ENCODE data around the gene TXNRD1. TPM values are rescaled to one million over a fixed set of nuclear protein-coding genes. Genes with fewer than 3 reads are reported as not detected.
"Not testable (repeated sequence)": the region's sequence is repeated elsewhere in the genome, so short reads cannot be mapped to it uniquely, and the experiment has no call there.

The TXNRD1 gene
- total RNA-seq, 1 experiment from 2014 or later, result 180 TPM

DNA sequence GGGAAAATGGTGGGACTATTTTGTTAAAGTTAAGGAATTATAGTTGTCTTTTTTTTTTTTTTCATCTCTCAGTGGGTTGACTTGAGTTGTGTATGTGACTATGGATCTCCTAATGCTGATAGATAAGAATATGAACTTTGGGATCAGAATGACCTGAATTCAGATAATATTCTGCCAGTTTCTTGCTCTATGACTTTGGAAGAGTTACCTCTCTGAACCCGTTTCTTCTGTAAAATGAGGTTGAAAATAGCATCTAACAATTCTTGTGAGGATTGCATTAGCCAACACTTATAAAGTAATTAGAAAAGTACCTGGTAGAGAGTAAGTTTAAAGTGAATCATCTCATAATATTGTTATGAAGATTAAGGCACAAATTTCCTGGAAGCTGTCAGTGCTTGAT, 106.4 kb downstream of the TXNRD1 start:
- no peaks in the 10 kb centered on the region; the same call in 1 of the 2 replicates for H3K27me3 ChIP-seq (ENCODE audit: control insufficient read depth, insufficient read depth, low read length)
- no peak overlapping the region for H3K4me3 ChIP-seq (ENCODE audit: insufficient read depth, low read depth, low read length)
- DNase-seq, result no peak
- H3K36me3 ChIP-seq (replicated peaks; ENCODE audit: control insufficient read depth, insufficient read depth, low read length), result peaks cover 34% of the 10 kb centered on the region

DNA sequence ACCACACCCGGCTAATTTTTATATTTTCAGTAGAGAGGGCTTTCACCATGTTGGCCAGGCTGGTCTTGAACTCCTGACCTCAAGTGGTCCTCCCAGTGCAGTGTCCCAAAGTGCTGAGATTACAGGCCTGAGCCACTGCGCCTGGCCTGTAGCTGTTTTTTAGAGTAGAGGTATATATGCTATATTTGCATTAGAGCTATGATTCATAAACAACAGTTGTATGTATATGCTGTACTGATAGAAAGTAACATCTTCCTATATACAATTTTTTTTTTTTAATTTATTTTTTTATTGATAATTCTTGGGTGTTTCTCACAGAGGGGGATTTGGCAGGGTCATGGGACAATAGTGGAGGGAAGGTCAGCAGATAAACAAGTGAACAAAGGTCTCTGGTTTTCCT, 107.0 kb downstream of the TXNRD1 start:
- H3K27me3 ChIP-seq (ENCODE audit: control insufficient read depth, insufficient read depth, low read length); H3K4me3 ChIP-seq (ENCODE audit: insufficient read depth, low read depth, low read length); DNase-seq: not testable (repeated sequence)
- peaks cover 32% of the 10 kb centered on the region for H3K36me3 ChIP-seq (replicated peaks; ENCODE audit: control insufficient read depth, insufficient read depth, low read length)

DNA sequence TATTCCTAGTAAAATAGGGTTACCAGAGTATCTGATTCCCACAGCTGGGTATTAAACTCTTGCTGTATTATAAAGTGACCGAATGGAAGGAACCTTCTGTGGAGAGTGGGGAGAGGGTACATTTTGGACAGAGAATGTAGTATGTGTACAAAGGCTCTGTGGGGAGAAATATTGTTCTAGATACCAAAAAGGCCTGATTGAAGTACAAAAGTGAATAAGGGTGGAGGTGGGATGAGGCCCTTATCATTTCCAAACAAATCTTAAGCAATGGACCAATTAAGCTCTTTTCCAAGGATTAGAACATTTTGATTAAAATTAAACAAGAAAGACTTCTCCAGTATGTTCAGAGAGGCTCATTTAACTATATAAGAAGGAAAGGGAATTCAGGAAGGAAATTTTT, 108.3 kb downstream of the TXNRD1 start:
- peaks cover 32% of the 10 kb centered on the region for H3K36me3 ChIP-seq (replicated peaks; ENCODE audit: control insufficient read depth, insufficient read depth, low read length)
- H3K27me3 ChIP-seq (ENCODE audit: control insufficient read depth, insufficient read depth, low read length), result no peaks in the 10 kb centered on the region; the same call in 1 of the 2 replicates
- H3K4me3 ChIP-seq (ENCODE audit: insufficient read depth, low read depth, low read length), result no peak overlapping the region
- DNase-seq, result no peak

DNA sequence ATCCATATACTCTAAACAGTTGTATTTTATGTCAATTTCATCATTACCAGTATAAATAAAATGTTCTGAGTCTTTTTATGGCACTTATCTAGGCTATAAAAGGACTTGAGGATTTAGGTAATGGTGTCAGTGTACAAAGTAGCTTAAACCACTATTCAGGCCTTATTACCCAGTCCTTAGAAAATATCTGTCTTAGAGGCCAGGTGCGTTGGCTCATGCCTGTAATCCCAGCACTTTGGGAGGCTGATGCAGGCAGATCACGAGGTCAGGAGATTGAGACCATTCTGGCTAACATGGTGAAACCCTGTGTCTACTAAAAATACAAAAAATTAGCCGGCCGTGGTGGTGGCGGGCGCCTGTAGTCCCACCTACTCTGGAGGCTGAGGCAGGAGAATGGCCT, 112.7 kb downstream of the TXNRD1 start:
- not testable (repeated sequence) for DNase-seq; H3K27me3 ChIP-seq (ENCODE audit: control insufficient read depth, insufficient read depth, low read length); H3K4me3 ChIP-seq (ENCODE audit: insufficient read depth, low read depth, low read length)
- peaks cover 19% of the 10 kb centered on the region for H3K36me3 ChIP-seq (replicated peaks; ENCODE audit: control insufficient read depth, insufficient read depth, low read length)

DNA sequence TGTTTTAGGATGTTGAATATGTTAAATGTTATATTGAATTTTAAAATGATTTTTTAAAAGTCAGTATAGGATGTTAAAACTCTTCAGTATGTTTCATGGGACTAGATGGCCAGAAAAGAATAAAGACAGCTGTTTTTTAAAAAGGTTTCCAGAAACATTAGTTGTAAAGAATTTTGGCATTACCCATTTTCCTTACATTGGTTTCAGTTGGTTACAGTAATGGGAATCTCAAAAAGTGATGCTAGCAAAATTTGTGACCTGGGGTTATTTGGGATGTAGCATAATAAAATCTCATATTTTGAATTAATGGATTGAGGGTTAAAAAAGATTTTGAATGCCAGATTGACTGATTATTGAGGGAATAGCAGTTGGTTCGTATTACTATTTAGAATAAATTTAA, 113.2 kb downstream of the TXNRD1 start:
- Histone ChIP-seq H3K4me3 (ENCODE audit: insufficient read depth, low read depth, low read length) (no peak overlapping the region), H3K27me3 (ENCODE audit: control insufficient read depth, insufficient read depth, low read length) (no peaks in the 10 kb centered on the region; the same call in 1 of the 2 replicates), H3K36me3 (replicated peaks; ENCODE audit: control insufficient read depth, insufficient read depth, low read length) (peaks cover 22% of the 10 kb centered on the region)
- DNase-seq, result no peak

DNA sequence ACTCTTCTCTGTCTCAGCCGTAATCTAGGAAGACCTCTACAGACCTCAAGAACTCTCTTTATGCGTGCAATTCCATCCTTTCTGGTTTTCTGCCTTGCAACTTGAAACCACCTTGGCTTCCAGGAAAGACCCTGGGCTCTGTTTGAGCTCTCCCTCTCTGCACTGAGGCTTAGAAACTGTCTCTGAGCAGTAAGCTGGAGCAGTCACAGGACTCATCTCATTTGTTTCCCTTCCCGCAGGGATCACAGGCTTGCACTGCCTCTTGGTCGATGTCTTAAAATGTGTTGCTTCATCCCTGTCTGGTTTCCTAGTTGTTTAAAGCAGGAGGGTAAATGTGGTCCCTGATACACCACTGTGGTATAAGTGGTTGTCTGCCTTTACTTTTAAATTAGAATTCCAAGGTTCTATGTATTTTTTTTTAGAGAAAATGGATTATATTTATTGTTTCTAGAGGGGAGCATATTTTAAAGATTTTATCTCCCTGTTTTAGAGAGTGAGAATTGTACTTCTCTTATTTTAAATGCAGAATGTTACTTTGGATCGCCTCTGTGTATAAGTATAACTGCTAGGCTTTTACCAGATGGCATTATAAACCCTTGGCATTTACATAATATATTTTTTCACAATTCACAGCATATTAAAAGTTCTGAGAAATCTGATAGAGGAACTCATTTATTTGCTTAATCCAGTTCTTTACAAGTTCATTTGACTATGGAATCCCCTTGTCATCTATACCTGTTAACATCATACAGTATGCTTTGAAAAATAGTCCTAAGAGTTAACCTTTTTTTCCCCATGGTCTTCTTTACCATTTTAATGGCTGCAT, 114.3 kb downstream of the TXNRD1 start:
- no peak for DNase-seq
- Histone ChIP-seq H3K4me3 (ENCODE audit: insufficient read depth, low read depth, low read length) (no peak overlapping the region), H3K27me3 (ENCODE audit: control insufficient read depth, insufficient read depth, low read length) (no peaks in the 10 kb centered on the region; the same call in 1 of the 2 replicates), H3K36me3 (replicated peaks; ENCODE audit: control insufficient read depth, insufficient read depth, low read length) (peaks cover 27% of the 10 kb centered on the region)

DNA sequence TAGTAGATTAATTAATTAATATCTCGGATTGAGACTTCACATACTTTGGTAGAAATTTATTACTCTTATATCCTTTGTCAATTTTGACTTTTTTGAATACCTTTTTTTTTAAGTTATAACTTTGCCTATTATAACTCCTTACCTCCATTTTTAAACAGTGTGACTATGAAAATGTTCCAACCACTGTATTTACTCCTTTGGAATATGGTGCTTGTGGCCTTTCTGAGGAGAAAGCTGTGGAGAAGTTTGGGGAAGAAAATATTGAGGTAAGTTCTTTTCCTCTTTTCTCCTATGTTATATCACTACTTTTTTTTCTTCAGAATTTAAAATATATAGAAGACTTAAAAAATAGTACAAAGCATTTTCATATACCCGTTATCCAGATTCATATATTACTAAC, 115.8 kb downstream of the TXNRD1 start:
- Histone ChIP-seq H3K36me3 (replicated peaks; ENCODE audit: control insufficient read depth, insufficient read depth, low read length) (peaks cover 25% of the 10 kb centered on the region), H3K27me3 (ENCODE audit: control insufficient read depth, insufficient read depth, low read length) (no peaks in the 10 kb centered on the region), H3K4me3 (ENCODE audit: insufficient read depth, low read depth, low read length) (no peak overlapping the region)
- no peak for DNase-seq

DNA sequence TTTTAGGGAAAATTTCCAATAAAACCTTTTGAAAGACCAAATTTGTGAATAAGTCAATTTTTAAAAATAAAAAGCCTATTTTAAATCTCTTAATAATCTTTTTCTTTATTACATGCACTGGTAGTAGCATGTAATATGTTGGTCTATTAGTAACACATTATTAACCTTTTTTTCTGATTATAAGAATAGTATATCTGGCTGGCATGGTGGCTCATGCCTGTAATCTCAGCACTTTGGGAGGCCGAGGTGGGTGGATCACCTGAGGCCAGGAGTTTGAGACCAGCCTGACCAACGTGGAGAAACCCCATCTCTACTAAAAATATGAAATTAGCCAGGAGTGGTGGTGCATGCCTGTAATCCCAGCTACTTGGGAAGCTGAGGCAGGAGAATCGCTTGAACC, 116.7 kb downstream of the TXNRD1 start:
- H3K27me3 ChIP-seq (ENCODE audit: control insufficient read depth, insufficient read depth, low read length); DNase-seq; H3K4me3 ChIP-seq (ENCODE audit: insufficient read depth, low read depth, low read length): not testable (repeated sequence)
- H3K36me3 ChIP-seq (replicated peaks; ENCODE audit: control insufficient read depth, insufficient read depth, low read length), result peaks cover 29% of the 10 kb centered on the region

DNA sequence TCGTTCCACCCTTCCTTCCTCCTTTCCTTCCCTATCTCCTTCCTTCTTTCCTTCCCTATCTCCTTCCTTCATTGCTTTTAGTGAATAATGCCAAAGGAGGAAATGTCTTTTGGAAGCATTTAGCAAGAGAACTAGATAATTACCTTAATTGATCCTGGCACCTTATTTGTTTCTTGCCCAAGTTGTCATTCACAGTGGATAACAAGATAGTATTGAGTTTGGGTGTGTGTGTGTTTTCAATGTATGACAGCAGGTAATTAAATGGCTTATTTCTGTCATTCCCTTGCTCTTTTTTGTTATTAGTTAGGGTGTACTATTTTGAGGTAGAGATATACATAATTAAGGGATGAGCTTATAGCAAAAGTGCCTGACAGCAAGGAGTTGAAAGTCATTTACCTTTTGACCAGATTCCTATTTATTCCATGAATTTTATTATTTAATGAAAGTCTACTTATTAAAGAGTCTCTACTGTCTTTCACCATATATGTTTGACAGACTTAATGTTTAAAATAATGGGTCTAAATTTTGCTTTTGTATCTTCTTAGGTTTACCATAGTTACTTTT, 118.2 kb downstream of the TXNRD1 start:
- peaks cover 23% of the 10 kb centered on the region for H3K36me3 ChIP-seq (replicated peaks; ENCODE audit: control insufficient read depth, insufficient read depth, low read length)
- no peak overlapping the region for H3K4me3 ChIP-seq (ENCODE audit: insufficient read depth, low read depth, low read length)
- H3K27me3 ChIP-seq (ENCODE audit: control insufficient read depth, insufficient read depth, low read length), result no peaks in the 10 kb centered on the region
- DNase-seq, result no peak

DNA sequence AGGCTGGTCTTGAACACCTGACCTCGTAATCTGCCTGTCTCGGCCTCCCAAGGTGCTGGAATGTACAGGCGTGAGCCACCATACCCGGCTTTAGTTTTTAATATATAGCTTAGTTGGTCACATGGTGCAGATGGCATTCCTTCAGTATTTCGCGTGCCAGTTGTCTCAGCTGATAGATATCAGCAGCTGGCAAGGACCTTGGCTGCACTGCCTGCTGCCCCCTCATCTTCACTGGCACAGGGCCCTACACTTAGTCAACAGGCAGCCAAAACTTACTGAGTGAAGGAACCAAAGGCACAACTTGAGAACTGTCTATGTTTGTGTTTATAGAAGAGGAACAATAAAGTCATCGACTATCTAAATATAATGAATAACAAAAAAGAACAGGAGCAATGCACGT, 119.0 kb downstream of the TXNRD1 start:
- Histone ChIP-seq H3K27me3 (ENCODE audit: control insufficient read depth, insufficient read depth, low read length) (no peaks in the 10 kb centered on the region), H3K4me3 (ENCODE audit: insufficient read depth, low read depth, low read length) (no peak overlapping the region), H3K36me3 (replicated peaks; ENCODE audit: control insufficient read depth, insufficient read depth, low read length) (peaks cover 22% of the 10 kb centered on the region)
- no peak for DNase-seq

DNA sequence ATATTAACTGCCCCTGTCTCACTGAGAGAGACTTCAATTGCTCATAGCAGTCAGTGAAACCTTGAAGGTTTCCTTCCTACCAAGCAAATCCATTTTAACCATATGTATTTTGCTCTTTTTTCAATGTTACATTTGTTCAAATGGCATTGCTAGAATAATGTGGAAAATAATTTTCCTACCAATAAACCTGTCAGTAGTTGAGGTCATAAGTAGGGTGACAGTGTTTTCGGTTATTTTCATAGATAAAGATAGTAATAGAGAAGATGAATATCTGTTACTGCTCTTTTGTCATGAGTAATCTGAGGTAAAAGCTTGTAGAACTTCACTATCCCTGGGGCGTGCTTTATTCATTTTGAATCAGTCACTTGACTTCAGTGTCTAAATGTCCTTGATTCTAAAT, 120.5 kb downstream of the TXNRD1 start:
- no peak for DNase-seq
- peaks cover 27% of the 10 kb centered on the region for H3K36me3 ChIP-seq (replicated peaks; ENCODE audit: control insufficient read depth, insufficient read depth, low read length)

DNA sequence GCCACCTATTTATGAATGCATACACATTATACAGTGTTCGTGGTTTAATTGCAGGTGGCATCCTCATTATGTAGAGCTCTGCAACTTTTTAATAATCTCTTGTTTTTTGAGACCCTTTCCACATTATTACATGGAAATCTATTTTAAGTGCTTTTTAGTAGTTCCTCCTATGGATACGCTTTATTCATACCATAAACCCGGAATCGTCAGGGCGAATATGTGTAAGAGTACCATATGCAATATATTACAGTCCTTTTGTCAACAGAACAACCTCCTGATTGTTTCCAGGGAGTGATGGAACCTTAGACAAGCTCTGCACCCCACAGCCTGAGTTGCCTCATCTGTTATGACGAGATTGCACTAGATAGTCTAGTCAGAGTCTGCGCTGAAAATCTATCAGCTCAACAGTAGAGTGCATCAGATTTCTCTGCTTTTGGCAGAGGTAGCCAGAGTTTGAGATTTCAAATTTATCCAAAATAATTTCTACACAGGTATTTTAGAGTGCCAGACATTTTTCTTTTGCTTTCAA, 121.5 kb downstream of the TXNRD1 start:
- Histone ChIP-seq H3K36me3 (replicated peaks; ENCODE audit: control insufficient read depth, insufficient read depth, low read length) (peaks cover 31% of the 10 kb centered on the region), H3K27me3 (ENCODE audit: control insufficient read depth, insufficient read depth, low read length) (no peaks in the 10 kb centered on the region), H3K4me3 (ENCODE audit: insufficient read depth, low read depth, low read length) (no peak overlapping the region)
- DNase-seq, result no peak

More for the DNA sequence above, 120.5 kb downstream of the TXNRD1 start:
- no peaks in the 10 kb centered on the region for H3K27me3 ChIP-seq (ENCODE audit: control insufficient read depth, insufficient read depth, low read length)
- no peak overlapping the region for H3K4me3 ChIP-seq (ENCODE audit: insufficient read depth, low read depth, low read length)

DNA sequence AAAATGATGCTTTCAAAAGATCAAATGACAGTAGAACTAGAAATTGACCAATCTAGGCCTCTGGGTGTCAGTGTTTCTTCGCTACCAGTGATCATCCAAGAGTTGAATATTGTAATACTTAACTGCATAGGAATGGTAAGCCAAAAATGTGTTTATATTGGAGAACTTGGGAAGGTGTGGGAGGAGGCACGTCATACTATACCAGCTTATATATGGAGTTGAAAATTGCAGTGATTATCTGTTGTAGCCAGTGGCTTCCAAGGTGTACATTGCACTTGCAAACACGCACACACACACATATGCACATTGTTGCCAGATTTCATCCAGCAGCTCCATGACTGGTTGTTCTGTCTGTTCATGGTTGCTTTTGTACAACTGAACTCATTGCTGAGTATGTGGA, 124.1 kb downstream of the TXNRD1 start:
- no peak for DNase-seq
- H3K4me3 ChIP-seq (ENCODE audit: insufficient read depth, low read depth, low read length), result no peak overlapping the region
- H3K36me3 ChIP-seq (replicated peaks; ENCODE audit: control insufficient read depth, insufficient read depth, low read length), result peaks cover 27% of the 10 kb centered on the region
- no peaks in the 10 kb centered on the region for H3K27me3 ChIP-seq (ENCODE audit: control insufficient read depth, insufficient read depth, low read length)

DNA sequence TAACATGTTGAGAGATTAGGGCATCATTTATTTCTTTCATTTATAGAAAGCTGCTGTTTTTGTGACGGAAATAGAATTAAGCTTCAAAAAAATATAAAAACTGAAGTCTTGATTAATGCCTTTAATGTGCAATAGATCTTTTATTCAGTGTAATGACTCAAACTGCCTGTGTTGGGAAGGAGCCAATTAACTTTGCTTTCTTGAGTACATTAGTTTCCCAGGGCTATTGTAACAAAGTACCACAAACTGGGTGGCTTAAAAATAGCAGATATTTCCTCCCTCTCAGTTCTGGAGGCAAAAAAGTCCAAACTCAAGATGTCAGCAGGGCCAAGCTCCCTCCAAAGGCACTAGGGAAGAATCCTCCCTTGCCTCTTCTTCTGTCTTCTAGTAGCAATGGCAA, 124.6 kb downstream of the TXNRD1 start:
- Histone ChIP-seq H3K27me3 (ENCODE audit: control insufficient read depth, insufficient read depth, low read length) (no peaks in the 10 kb centered on the region), H3K4me3 (ENCODE audit: insufficient read depth, low read depth, low read length) (no peak overlapping the region), H3K36me3 (replicated peaks; ENCODE audit: control insufficient read depth, insufficient read depth, low read length) (peaks cover 25% of the 10 kb centered on the region)
- DNase-seq, result no peak

DNA sequence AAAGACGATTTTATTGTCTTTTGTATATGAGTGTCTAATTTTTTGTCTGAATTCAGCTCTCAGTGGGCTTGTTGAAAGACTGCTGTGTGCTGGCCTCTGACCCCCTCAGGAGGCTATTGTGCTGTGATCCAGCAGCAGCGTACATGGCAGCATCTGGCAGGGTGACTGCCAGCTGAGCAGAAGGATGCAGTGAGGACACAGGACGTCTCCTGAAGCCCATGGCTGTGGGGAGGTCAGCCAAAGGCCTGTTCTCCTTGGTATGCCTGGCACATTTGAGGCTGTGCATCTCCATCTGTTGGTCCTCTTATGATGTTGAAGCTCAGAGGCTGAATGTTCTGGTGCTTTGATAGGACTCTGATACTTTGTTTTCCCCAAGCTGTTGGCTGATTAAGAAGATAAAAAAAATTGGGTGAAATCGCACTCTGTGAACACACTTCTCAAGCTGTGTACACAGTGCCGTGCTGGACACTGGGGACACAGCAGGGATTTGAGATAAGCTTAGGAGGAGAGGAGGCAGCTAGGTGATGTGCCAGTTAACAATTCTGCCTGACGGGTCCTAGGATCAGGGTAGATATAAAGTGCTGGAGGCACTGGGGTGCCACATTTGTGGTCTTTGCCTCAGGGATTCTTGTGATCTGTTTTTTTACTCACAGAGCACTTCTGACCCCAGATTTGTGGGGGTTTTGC, 125.5 kb downstream of the TXNRD1 start:
- no peak for DNase-seq
- H3K4me3 ChIP-seq (ENCODE audit: insufficient read depth, low read depth, low read length), result no peak overlapping the region

More for the DNA sequence above, 125.5 kb downstream of the TXNRD1 start:
- H3K27me3 ChIP-seq (ENCODE audit: control insufficient read depth, insufficient read depth, low read length), result no peaks in the 10 kb centered on the region
- peaks cover 23% of the 10 kb centered on the region for H3K36me3 ChIP-seq (replicated peaks; ENCODE audit: control insufficient read depth, insufficient read depth, low read length)
